SH-SY5Y (cell line): ENCODE data around the gene HMGXB4.

Experiments
- GATA2 ChIP-seq: IDR thresholded peaks from 2 replicates; pipeline ENCODE4 v1.6.1; 2011; ENCODE audit warnings: mild to moderate bottlenecking, low read depth, low read length
- GATA3 ChIP-seq: IDR thresholded peaks from 2 replicates; pipeline ENCODE4 v1.6.1; 2011; ENCODE audit warnings: low read depth, mild to moderate bottlenecking, low read length, moderate library complexity

Gene HMGXB4

GRCh38 chr22:35337932-35338331, 80.6 kb downstream of the HMGXB4 start:
- TF ChIP-seq GATA3: no peak

DNA sequence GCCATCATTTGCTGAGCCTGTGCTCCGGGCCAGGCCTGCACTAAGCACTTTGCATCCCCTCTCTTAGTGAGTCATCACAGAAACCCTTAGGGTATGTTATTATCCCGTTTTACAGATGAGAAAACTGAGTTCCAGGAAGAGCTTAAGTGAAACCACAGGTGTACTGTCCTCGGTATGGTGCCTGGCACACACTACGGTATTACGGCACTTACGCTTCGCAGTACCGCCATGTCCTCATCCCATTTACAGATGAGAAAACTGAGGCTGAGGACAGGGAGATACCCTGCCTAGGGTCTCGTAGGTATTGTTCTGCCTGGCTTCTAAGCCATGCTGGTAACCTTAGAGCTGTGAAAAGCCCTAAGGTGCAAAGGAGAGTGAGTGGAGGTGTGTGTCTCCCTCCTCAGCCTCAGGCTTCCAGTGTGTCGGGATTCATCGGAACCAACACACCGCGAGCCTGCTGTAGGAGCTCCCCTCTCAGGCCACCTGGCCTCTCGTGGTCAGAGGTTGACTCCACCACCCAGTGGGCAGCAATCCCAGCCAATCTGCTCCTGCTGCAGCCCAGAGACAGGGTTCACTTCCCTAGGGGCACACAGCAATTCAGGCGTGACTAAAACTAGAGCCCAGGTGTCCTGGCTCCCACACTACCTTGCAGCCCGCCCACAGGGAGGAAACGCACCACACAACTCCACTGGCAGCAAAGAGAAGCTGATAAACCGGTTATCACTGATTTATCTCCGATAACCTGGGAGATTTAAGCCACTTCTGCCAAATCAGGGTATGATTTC, 84.0 kb downstream of the HMGXB4 start:
- TF ChIP-seq GATA2: no peak
- TF ChIP-seq GATA3: no peak

GRCh38 chr22:35342390-35342789, 85.1 kb downstream of the HMGXB4 start:
- TF ChIP-seq GATA3 (no peak), GATA2 (no peak)

DNA sequence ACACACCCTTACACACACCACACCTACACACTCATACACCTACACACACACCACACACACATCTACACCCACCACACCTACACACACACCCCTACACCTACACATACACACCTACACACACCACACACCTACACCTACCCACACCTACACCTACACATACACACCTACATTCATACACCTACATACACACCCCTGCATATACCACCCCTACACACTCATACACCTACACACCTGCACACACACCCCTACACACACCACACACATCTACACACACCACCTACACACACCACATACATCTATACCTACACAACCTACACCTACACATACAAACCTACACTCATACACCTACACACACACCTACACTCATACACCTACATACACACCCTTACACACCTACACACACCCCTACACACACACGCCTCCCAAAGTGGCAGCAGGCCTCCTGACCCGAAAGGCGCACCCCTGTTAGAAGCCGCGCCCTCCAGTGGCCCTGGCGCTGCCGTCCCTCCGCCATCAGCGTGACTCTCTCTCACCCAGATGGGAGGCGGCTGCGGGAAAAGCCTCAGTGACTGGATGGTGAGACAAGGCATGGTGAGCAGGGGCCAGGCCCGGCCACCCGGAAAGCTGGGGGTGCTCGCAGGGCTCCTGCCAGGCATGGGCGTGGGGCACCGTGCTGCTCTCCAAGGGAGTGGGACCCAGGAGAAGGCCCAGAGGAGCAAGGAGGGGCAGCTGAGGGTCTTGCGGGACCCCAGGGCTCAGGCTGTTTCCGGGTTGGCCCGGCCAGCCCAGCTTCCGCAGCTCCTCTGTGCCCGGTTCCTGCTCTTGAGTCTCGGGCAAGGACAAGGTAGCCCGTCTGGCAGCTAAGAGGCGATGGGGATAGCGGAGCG, 86.6 kb downstream of the HMGXB4 start:
- TF ChIP-seq GATA2: no peak
- TF ChIP-seq GATA3: no peak

GRCh38 chr22:35344956-35345690, 87.8 kb downstream of the HMGXB4 start:
- TF ChIP-seq GATA3 (no peak), GATA2 (no peak)
